Karpas-422 (cell line): ENCODE data around the gene SQOR. TPM values are rescaled to one million over a fixed set of nuclear protein-coding genes. Genes with fewer than 3 reads are reported as not detected.

Experiments
- DNase-seq: peaks from one replicate; pipeline ENCODE4 v3.0.0-alpha.2; 2015
- H2AFZ ChIP-seq: fragments of 200-600 bp; sonication (generic); 2 replicates; pipeline ENCODE4 v1.6.1; 2014; ENCODE audit warnings: antibody characterized with exemption, low read length, mixed read lengths
- H3K27ac ChIP-seq: fragments of 200-600 bp; sonication (generic); 2 replicates; pipeline ENCODE4 v1.5.1; 2014; ENCODE audit warnings: mild to moderate bottlenecking, low read length, moderate library complexity
- H3K27me3 ChIP-seq: fragments of 200-600 bp; sonication (generic); 2 replicates; pipeline ENCODE4 v1.6.1; 2014; ENCODE audit warnings: low read length, mixed read lengths
- H3K36me3 ChIP-seq: fragments of 200-600 bp; sonication (generic); 2 replicates; pipeline ENCODE4 v1.6.1; 2014; ENCODE audit warnings: low read length, mixed read lengths; ENCODE audit not compliant: insufficient read depth
- H3K4me1 ChIP-seq: fragments of 200-600 bp; sonication (generic); 2 replicates; pipeline ENCODE4 v1.6.1; 2014; ENCODE audit warnings: mild to moderate bottlenecking, low read length, mixed read lengths
- H3K4me2 ChIP-seq: fragments of 200-600 bp; sonication (generic); 2 replicates; pipeline ENCODE4 v1.6.1; 2014; ENCODE audit warnings: low read length, low read depth, mild to moderate bottlenecking; ENCODE audit not compliant: poor library complexity, severe bottlenecking
- H3K4me3 ChIP-seq: fragments of 200-600 bp; sonication (generic); 2 replicates; pipeline ENCODE4 v1.5.1; 2014; ENCODE audit warnings: mild to moderate bottlenecking, antibody characterized with exemption, low read length, mixed read lengths
- H3K79me2 ChIP-seq: fragments of 200-600 bp; sonication (generic); 2 replicates; pipeline ENCODE4 v1.6.1; 2014; ENCODE audit warnings: mild to moderate bottlenecking, low read length, mixed read lengths
- H3K9ac ChIP-seq: fragments of 200-600 bp; sonication (generic); 2 replicates; pipeline ENCODE4 v1.6.0; 2014; ENCODE audit warnings: low read length
- H3K9me2 ChIP-seq: fragments of 200-600 bp; sonication (generic), shearing (Covaris generic); replicated peaks from 2 replicates; pipeline ENCODE4 v1.6.0; 2014; ENCODE audit warnings: mild to moderate bottlenecking, low read length, moderate library complexity; ENCODE audit not compliant: insufficient read depth
- H3K9me3 ChIP-seq: fragments of 300-700, 200-600 bp; sonication (generic); 2 replicates; pipeline ENCODE4 v1.6.1; 2014; ENCODE audit warnings: low read length, mixed read lengths
- H4K20me1 ChIP-seq: fragments of 200-600 bp; sonication (generic); 2 replicates; pipeline ENCODE4 v1.6.1; 2014; ENCODE audit warnings: mild to moderate bottlenecking, antibody characterized with exemption, low read length, low read depth; ENCODE audit not compliant: insufficient read depth
- total RNA-seq: library from RNA; depleted of rRNA; stranded (reverse); fragments of >200 nt; shearing (Covaris generic); gene quantifications from 2 replicates; pipeline ENCODE4 v1.2.3, GENCODE V29; 2014; ENCODE audit warnings: low replicate concordance; rRNA removed

The SQOR gene
- 2.1 and 3.5 TPM in 2 replicates for total RNA-seq

DNA sequence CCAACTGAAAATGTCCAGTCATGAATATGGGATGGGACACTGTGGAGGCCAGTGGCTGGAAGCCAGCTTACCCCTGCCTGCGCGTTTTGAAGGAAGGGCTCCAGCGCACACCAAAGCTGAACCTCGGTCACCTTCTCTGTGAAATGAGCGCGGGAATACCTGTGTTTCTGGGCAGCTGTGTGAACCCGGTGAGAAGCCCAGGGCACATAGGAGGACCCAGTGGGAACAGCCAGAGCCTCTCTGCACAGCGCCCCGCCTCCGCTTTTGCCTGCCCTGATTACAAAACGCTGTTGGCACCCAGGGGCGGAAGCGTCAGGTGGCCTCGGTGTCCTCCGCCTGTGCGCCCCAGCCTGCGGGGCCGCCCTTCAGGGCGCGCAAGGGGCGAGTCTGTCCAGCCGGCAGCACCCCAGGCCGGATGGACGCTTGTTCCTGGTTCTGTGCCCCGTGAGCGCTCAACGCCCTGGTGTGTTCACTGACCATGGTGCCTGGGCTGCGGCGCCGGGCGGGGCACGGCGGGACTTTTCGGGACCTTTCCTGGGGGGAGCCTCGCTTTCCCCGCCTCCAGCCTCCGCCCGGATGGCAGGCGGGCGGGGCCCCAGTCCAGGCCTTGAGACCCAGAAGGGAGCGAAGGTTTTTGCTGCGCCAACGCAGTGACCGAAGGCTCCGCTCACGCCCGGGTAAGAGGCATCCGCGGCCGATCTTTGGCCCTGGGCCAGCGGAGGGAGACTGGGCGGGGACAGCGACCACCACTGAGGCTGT lies at the start of gene SQOR:
Gene SQOR (plus strand): TSS at position 598 of the 759 bp plus-strand sequence. CDS start 23,895 bp downstream, outside the sequence.
- H3K4me2 ChIP-seq, result peak within 1 kb of the TSS; percentile 76
- H4K20me1 ChIP-seq, result no peaks in the 10 kb centered on the region
- peak within 1 kb of the TSS; percentile 59 for H3K9ac ChIP-seq
- peak; percentile 50 for DNase-seq
- H3K9me2 ChIP-seq, result no peaks in the 10 kb centered on the region
- H3K27me3 ChIP-seq, result no peaks in the 10 kb centered on the region
- H2AFZ ChIP-seq, result peak within 1 kb of the TSS; percentile 58; the same call in 1 of the 2 replicates
- H3K4me3 ChIP-seq, result peak within 1 kb of the TSS; percentile 62
- H3K9me3 ChIP-seq, result no peaks in the 10 kb centered on the region
- no peak within 1 kb of the TSS for H3K27ac ChIP-seq
- H3K79me2 ChIP-seq, result no peaks in the 10 kb centered on the region
- peaks cover 3% of the 10 kb centered on the region; the same call in 1 of the 2 replicates for H3K4me1 ChIP-seq
- no peaks in the 10 kb centered on the region for H3K36me3 ChIP-seq

DNA sequence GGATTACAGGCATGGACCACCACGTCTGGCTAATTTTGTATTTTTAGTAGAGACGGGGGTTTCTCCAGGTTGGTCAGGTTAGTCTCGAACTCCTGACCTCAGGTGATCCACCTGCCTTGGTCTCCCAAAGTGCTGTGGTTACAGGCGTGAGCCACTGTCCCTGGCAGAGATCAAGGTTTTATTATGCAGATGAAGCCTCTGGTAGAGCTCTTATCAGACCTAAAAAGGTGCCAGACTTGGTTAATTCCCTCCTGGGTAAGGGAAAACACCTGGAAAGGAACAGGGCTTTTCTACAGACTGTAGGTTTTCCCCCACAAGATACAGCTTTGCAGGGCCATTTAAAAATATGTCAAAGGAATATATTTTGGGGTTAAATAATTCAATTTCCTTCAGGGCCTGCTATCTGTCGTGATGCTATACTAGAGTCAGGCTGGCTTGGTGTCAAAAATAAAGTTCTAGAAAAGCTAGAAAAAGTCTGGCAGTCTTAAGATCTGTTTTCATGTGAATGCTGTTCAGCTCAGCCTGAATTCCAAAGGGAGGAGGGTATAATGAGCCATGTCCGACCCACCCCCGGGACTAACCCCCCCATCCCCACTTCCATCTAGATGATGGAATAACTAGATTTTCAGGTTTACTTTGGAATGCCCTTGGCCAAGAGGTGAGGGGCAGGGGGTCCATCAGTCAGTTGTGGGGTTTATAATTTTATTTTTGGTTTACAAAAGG lies 49.6 kb upstream of the SQOR start:
- H3K9me3 ChIP-seq, result no peaks in the 10 kb centered on the region
- H3K27me3 ChIP-seq, result no peaks in the 10 kb centered on the region
- no peaks in the 10 kb centered on the region for H3K36me3 ChIP-seq
- H3K79me2 ChIP-seq, result peaks cover 27% of the 10 kb centered on the region
- no peak overlapping the region for H2AFZ ChIP-seq
- no peaks in the 10 kb centered on the region for H4K20me1 ChIP-seq
- no peaks in the 10 kb centered on the region for H3K9me2 ChIP-seq
- peak overlapping the region; percentile 86 for H3K4me2 ChIP-seq
- peak overlapping the region; percentile 88; the same call in 1 of the 2 replicates for H3K9ac ChIP-seq
- DNase-seq, result no peak
- peaks cover 30% of the 10 kb centered on the region for H3K4me1 ChIP-seq
- no peak overlapping the region for H3K27ac ChIP-seq
- H3K4me3 ChIP-seq, result no peak overlapping the region

- Histone ChIP-seq H3K4me2 (peak overlapping the region; percentile 86), H3K27ac (peak overlapping the region; percentile 82; the same call in 1 of the 2 replicates), H3K4me3 (peak overlapping the region; percentile 93), H3K4me1 (peaks cover 38% of the 10 kb centered on the region), H3K9ac (peak overlapping the region; percentile 88), H3K36me3 (no peaks in the 10 kb centered on the region), H3K79me2 (peaks cover 36% of the 10 kb centered on the region), H3K9me2 (no peaks in the 10 kb centered on the region), H4K20me1 (no peaks in the 10 kb centered on the region), H3K9me3 (no peaks in the 10 kb centered on the region), H2AFZ (no peak overlapping the region), H3K27me3 (no peaks in the 10 kb centered on the region)
- no peak for DNase-seq
Observed at GRCh38 chr15:45586125-45586524, 48.7 kb upstream of the SQOR start.

- Histone ChIP-seq H3K79me2 (peaks cover 41% of the 10 kb centered on the region), H2AFZ (peak overlapping the region; percentile 79; the same call in 1 of the 2 replicates), H3K4me2 (peak overlapping the region; percentile 86), H3K9me3 (no peaks in the 10 kb centered on the region), H3K4me3 (peak overlapping the region; percentile 93), H3K4me1 (peaks cover 38% of the 10 kb centered on the region), H3K9ac (peak overlapping the region; percentile 88), H3K36me3 (0 out of 2 replicates have a peak, but pooled peaks cover 2% of the 10 kb centered on the region), H4K20me1 (no peaks in the 10 kb centered on the region), H3K27me3 (no peaks in the 10 kb centered on the region), H3K27ac (peak overlapping the region; percentile 82), H3K9me2 (no peaks in the 10 kb centered on the region)
- no peak for DNase-seq
Observed at GRCh38 chr15:45586601-45587094, 48.2 kb upstream of the SQOR start.

- no peaks in the 10 kb centered on the region for H3K9me3 ChIP-seq
- H3K79me2 ChIP-seq, result peaks cover 48% of the 10 kb centered on the region
- H3K4me1 ChIP-seq, result peaks cover 38% of the 10 kb centered on the region
- DNase-seq, result peak; percentile 97
- no peaks in the 10 kb centered on the region for H4K20me1 ChIP-seq
- H3K4me3 ChIP-seq, result peak within 1 kb of the TSS; percentile 93
- H3K9me2 ChIP-seq, result no peaks in the 10 kb centered on the region
- peak within 1 kb of the TSS; percentile 79 for H2AFZ ChIP-seq
- H3K27me3 ChIP-seq, result no peaks in the 10 kb centered on the region
- H3K4me2 ChIP-seq, result peak within 1 kb of the TSS; percentile 86
- peak within 1 kb of the TSS; percentile 88 for H3K9ac ChIP-seq
- H3K36me3 ChIP-seq, result peaks cover 9% of the 10 kb centered on the region
- peak within 1 kb of the TSS; percentile 82 for H3K27ac ChIP-seq
Observed at GRCh38 chr15:45587095-45587862, 47.5 kb upstream of the SQOR start, which contains the start of gene BLOC1S6. Gene BLOC1S6, plus strand, starts transcription at chr15:45587379. Its CDS starts 65 bp downstream, at chr15:45587444.

DNA sequence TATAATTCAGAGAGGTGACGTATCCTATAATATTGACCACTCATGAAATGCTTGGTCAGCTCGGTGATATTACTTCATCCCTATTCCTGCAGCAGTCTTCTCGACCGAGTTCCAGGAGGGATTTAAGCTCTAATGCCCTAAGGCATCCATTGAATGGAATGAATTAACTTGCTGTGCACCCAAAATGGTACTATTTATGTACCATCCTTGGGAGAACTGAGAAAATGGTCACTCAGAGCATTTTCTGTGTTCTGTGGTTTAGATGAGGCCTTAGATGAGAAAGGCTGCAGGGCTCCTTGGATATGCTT lies 47.0 kb upstream of the SQOR start:
- Histone ChIP-seq H3K36me3 (peaks cover 14% of the 10 kb centered on the region), H3K9ac (peak overlapping the region; percentile 88), H4K20me1 (no peaks in the 10 kb centered on the region), H2AFZ (peak overlapping the region; percentile 79), H3K4me2 (peak overlapping the region; percentile 86), H3K79me2 (peaks cover 53% of the 10 kb centered on the region), H3K4me3 (peak overlapping the region; percentile 93), H3K9me3 (no peaks in the 10 kb centered on the region), H3K27me3 (no peaks in the 10 kb centered on the region), H3K4me1 (peaks cover 38% of the 10 kb centered on the region), H3K27ac (peak overlapping the region; percentile 82), H3K9me2 (no peaks in the 10 kb centered on the region)
- no peak for DNase-seq

DNA sequence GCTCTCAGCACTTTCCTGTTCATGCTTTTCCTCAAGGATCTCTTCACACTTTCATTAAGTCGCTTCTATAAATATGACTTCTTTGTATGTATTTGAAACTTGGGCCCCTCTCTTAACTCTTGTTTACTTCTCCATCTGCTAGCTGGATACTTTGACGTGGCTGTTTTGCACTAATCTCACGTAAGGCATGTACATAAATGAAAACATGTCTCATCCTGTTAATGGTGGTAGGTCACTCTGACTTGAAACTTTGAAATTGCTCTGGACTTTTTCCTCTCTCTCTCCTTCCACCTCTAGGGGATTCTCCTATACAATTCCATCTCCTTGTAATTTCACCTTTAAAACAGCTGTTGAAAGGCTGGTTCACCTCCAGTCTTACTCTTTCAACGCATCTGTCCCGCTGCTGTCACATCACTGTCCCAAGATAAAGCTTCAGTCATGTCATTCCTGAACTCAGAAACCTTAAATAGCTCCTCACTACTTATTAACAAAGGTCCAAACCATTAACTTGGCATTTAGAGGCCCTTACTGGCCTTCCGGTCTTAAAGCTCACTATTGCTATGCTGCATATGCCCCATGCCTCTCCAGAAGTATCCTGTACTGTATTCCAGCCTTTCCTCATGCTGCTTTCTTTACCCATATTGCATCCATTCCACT lies 46.5 kb upstream of the SQOR start:
- Histone ChIP-seq H4K20me1 (no peaks in the 10 kb centered on the region), H3K4me1 (peaks cover 38% of the 10 kb centered on the region), H3K9me3 (no peaks in the 10 kb centered on the region), H3K4me2 (peak overlapping the region; percentile 86), H3K79me2 (peaks cover 58% of the 10 kb centered on the region), H3K9me2 (no peaks in the 10 kb centered on the region), H3K36me3 (peaks cover 17% of the 10 kb centered on the region), H3K9ac (peak overlapping the region; percentile 88), H3K27ac (peak overlapping the region; percentile 82), H3K4me3 (peak overlapping the region; percentile 93), H3K27me3 (no peaks in the 10 kb centered on the region), H2AFZ (no peak overlapping the region)
- peak; percentile 54 for DNase-seq
